ENCODE measurements around the gene PLA2R1. TPM values are rescaled to one million over a fixed set of nuclear protein-coding genes. Genes with fewer than 3 reads are reported as not detected.
"Not testable (repeated sequence)": the region's sequence is repeated elsewhere in the genome, so short reads cannot be mapped to it uniquely, and the experiment has no call there.

The PLA2R1 gene
- total and polyA plus RNA-seq, 7 experiments from 2014 or later: not detected

GRCh38 chr2:159982270-159982669, 80.1 kb downstream of the PLA2R1 start:
- intact Hi-C loops (cut with micrococcal nuclease): no loop called here
- Histone ChIP-seq H3K4me3 (ENCODE audit: low read length) (no peak overlapping the region), H3K36me3 (ENCODE audit: control insufficient read depth in 2 of 3, insufficient read depth in 3 of 3, low read length in 3 of 3) (no peaks in the 10 kb centered on the region), H3K27me3 (ENCODE audit: control insufficient read depth in 2 of 2, insufficient read depth in 2 of 2, low read length in 2 of 2) (no peaks in the 10 kb centered on the region), H3K4me1 (ENCODE audit: control insufficient read depth in 2 of 2, insufficient read depth in 2 of 2, low read length in 2 of 2) (no peaks in the 10 kb centered on the region), H3K27ac (ENCODE audit: low read depth, low read length) (no peak overlapping the region), H3K9me3 (ENCODE audit: control insufficient read depth in 2 of 3, low read length in 3 of 3) (no peaks in the 10 kb centered on the region)
- ATAC-seq: no peak
- Mint-ChIP-seq H3K9me3 (peaks cover 0 to 2% (median 0%) of the 10 kb centered on the region in 11 donors), H3K4me3 (no peak overlapping the region), H3K27me3 (peaks cover 15 to 39% (median 35%) of the 10 kb centered on the region in 5 donors), H3K4me1 (no peaks in the 10 kb centered on the region), H3K36me3 (no peaks in the 10 kb centered on the region), H3K27ac (no peak overlapping the region)
- ChIA-PET CTCF (no interaction called here), POLR2A (interaction anchor here (0.6 kb wide), 1 partner anchor 58 kb away, joined by 3 read pairs; no protein-coding TSS in a partner anchor)
- DNase-seq: no peak

- H3K4me1 ChIP-seq (ENCODE audit: control insufficient read depth in 2 of 2, insufficient read depth in 2 of 2, low read length in 2 of 2): no peaks in the 10 kb centered on the region
- intact Hi-C loops (cut with micrococcal nuclease): no loop called here
- Mint-ChIP-seq H3K36me3 (no peaks in the 10 kb centered on the region), H3K4me3 (no peak overlapping the region), H3K27ac (no peak overlapping the region), H3K27me3 (peaks cover 18 to 33% (median 29%) of the 10 kb centered on the region in 5 donors), H3K4me1 (no peaks in the 10 kb centered on the region), H3K9me3 (no peaks in the 10 kb centered on the region)
- no peak overlapping the region for H3K4me3 ChIP-seq (ENCODE audit: low read length)
- no peaks in the 10 kb centered on the region for H3K36me3 ChIP-seq (ENCODE audit: control insufficient read depth in 2 of 3, insufficient read depth in 3 of 3, low read length in 3 of 3)
- no peaks in the 10 kb centered on the region for H3K9me3 ChIP-seq (ENCODE audit: control insufficient read depth in 2 of 3, low read length in 3 of 3)
- no peak overlapping the region for H3K27ac ChIP-seq (ENCODE audit: low read depth, low read length)
- no peaks in the 10 kb centered on the region for H3K27me3 ChIP-seq (ENCODE audit: control insufficient read depth in 2 of 2, insufficient read depth in 2 of 2, low read length in 2 of 2)
- ATAC-seq: no peak
- no peak for DNase-seq
- CTCF ChIA-PET: no interaction called here
- POLR2A ChIA-PET: no interaction called here
Measured at GRCh38 chr2:159976527-159977160, 85.8 kb downstream of the PLA2R1 start.

GRCh38 chr2:159973325-159973724, 89.1 kb downstream of the PLA2R1 start:
- H3K36me3 ChIP-seq (ENCODE audit: control insufficient read depth in 2 of 3, insufficient read depth in 3 of 3, low read length in 3 of 3): no peaks in the 10 kb centered on the region
- DNase-seq: no peak
- H3K27ac Mint-ChIP-seq: no peak overlapping the region
- intact Hi-C loops (cut with micrococcal nuclease): no loop called here
- H3K9me3 ChIP-seq (ENCODE audit: control insufficient read depth in 2 of 3, low read length in 3 of 3): no peaks in the 10 kb centered on the region
- H3K27ac ChIP-seq (ENCODE audit: low read depth, low read length): no peak overlapping the region
- ATAC-seq: no peak
- no peaks in the 10 kb centered on the region for H3K9me3 Mint-ChIP-seq
- H3K4me1 Mint-ChIP-seq: no peaks in the 10 kb centered on the region
- no peaks in the 10 kb centered on the region for H3K36me3 Mint-ChIP-seq
- no peaks in the 10 kb centered on the region for H3K4me1 ChIP-seq (ENCODE audit: control insufficient read depth in 2 of 2, insufficient read depth in 2 of 2, low read length in 2 of 2)
- peaks cover 7 to 22% (median 12%) of the 10 kb centered on the region in 5 donors for H3K27me3 Mint-ChIP-seq
- H3K27me3 ChIP-seq (ENCODE audit: control insufficient read depth in 2 of 2, insufficient read depth in 2 of 2, low read length in 2 of 2): no peaks in the 10 kb centered on the region
- no peak overlapping the region for H3K4me3 ChIP-seq (ENCODE audit: low read length)
- ChIA-PET CTCF (no interaction called here), POLR2A (no interaction called here)
- no peak overlapping the region for H3K4me3 Mint-ChIP-seq

GRCh38 chr2:159971365-159972152, 90.9 kb downstream of the PLA2R1 start:
- Mint-ChIP-seq H3K4me1 (no peaks in the 10 kb centered on the region), H3K27me3 (peaks cover 0 to 8% (median 3%) of the 10 kb centered on the region in 5 donors), H3K36me3 (no peaks in the 10 kb centered on the region), H3K27ac (no peak overlapping the region), H3K4me3 (no peak overlapping the region), H3K9me3 (no peaks in the 10 kb centered on the region)
- intact Hi-C loops (cut with micrococcal nuclease): no loop called here
- Histone ChIP-seq H3K9me3 (ENCODE audit: control insufficient read depth in 2 of 3, low read length in 3 of 3) (no peaks in the 10 kb centered on the region), H3K4me1 (ENCODE audit: control insufficient read depth in 2 of 2, insufficient read depth in 2 of 2, low read length in 2 of 2) (no peaks in the 10 kb centered on the region), H3K27ac (ENCODE audit: low read depth, low read length) (no peak overlapping the region), H3K27me3 (ENCODE audit: control insufficient read depth in 2 of 2, insufficient read depth in 2 of 2, low read length in 2 of 2) (no peaks in the 10 kb centered on the region), H3K4me3 (ENCODE audit: low read length) (no peak overlapping the region), H3K36me3 (ENCODE audit: control insufficient read depth in 2 of 3, insufficient read depth in 3 of 3, low read length in 3 of 3) (no peaks in the 10 kb centered on the region)
- ChIA-PET POLR2A (no interaction called here), CTCF (no interaction called here)
- DNase-seq: no peak
- ATAC-seq: no peak

- H3K36me3 Mint-ChIP-seq; intact Hi-C loops (cut with micrococcal nuclease); H3K36me3 ChIP-seq (ENCODE audit: control insufficient read depth in 2 of 3, insufficient read depth in 3 of 3, low read length in 3 of 3); H3K27ac Mint-ChIP-seq; H3K27me3 ChIP-seq (ENCODE audit: control insufficient read depth in 2 of 2, insufficient read depth in 2 of 2, low read length in 2 of 2); H3K9me3 ChIP-seq (ENCODE audit: control insufficient read depth in 2 of 3, low read length in 3 of 3); H3K4me3 ChIP-seq (ENCODE audit: low read length); H3K27me3 Mint-ChIP-seq; POLR2A ChIA-PET; H3K4me1 ChIP-seq (ENCODE audit: control insufficient read depth in 2 of 2, insufficient read depth in 2 of 2, low read length in 2 of 2); H3K9me3 Mint-ChIP-seq; DNase-seq; H3K4me1 Mint-ChIP-seq; H3K27ac ChIP-seq (ENCODE audit: low read depth, low read length); ATAC-seq; H3K4me3 Mint-ChIP-seq; CTCF ChIA-PET: not testable (repeated sequence)
Measured at GRCh38 chr2:159970548-159970947, 91.9 kb downstream of the PLA2R1 start.

- intact Hi-C loops (cut with micrococcal nuclease): loop anchor here (1.0 kb wide), 2 partner anchors 850 to 1067 kb away; no protein-coding TSS in a partner anchor
- Histone ChIP-seq H3K4me3 (ENCODE audit: low read length) (no peak overlapping the region), H3K27ac (ENCODE audit: low read depth, low read length) (no peak overlapping the region), H3K27me3 (ENCODE audit: control insufficient read depth in 2 of 2, insufficient read depth in 2 of 2, low read length in 2 of 2) (no peaks in the 10 kb centered on the region), H3K4me1 (ENCODE audit: control insufficient read depth in 2 of 2, insufficient read depth in 2 of 2, low read length in 2 of 2) (no peaks in the 10 kb centered on the region), H3K9me3 (ENCODE audit: control insufficient read depth in 2 of 3, low read length in 3 of 3) (no peaks in the 10 kb centered on the region), H3K36me3 (ENCODE audit: control insufficient read depth in 2 of 3, insufficient read depth in 3 of 3, low read length in 3 of 3) (no peaks in the 10 kb centered on the region)
- Mint-ChIP-seq H3K27me3 (peaks cover 0 to 5% (median 0%) of the 10 kb centered on the region in 5 donors), H3K27ac (no peak overlapping the region), H3K4me3 (no peak overlapping the region), H3K9me3 (no peaks in the 10 kb centered on the region), H3K4me1 (no peaks in the 10 kb centered on the region), H3K36me3 (no peaks in the 10 kb centered on the region)
- CTCF ChIA-PET: interaction anchor here (0.6 to 0.7 kb wide), 2 partner anchors 1064 to 1095 kb away, joined by 3 to 4 read pairs; no protein-coding TSS in a partner anchor
- POLR2A ChIA-PET: no interaction called here
- DNase-seq (peak in 3 of 9 donors; percentile 1 to 8 (median 6)), ATAC-seq (no peak)
Measured at GRCh38 chr2:159968279-159968900, 94.0 kb downstream of the PLA2R1 start.

Measured in naive thymus-derived CD4-positive, alpha-beta T cell (primary cell).